Stimulated activated CD4-positive, alpha-beta T cell treated with anti-CD3 and anti-CD28 coated beads, TNF-alpha, amount 100 ng/mL, for 4 hours (primary cell): ENCODE results near the gene RPA4.
"Not testable (repeated sequence)": the region's sequence is repeated elsewhere in the genome, so short reads cannot be mapped to it uniquely, and the experiment has no call there.

Source experiments
- DNase-seq, 3 experiments: peaks; one replicate each; pipeline ENCODE4 v3.0.0-alpha.2; 2020; ENCODE audit warnings: low read depth in 3 of 3

The RPA4 gene

DNA sequence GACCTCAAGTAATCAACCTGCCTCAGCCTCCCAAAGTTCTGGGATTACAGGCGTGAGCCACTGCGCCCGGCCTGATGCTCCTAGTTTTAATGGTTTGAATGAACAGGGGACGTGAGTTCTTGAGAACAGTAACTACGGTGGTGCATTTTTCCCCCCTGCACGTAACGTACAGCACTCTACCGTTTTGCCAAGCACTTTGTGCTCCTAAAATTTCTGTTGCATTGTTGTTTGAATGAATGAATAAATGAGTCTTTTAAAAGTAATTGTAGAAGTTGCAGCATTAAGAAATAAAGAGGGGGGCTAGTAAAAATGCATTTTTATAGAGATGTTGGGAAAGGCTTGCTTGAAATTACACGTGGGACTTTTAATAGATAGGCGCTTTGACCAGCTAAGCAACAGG lies at the start of gene RPA4:
TSS of gene RPA4 (plus strand) at position 301 of the 400 bp plus-strand sequence. CDS start 403 bp downstream, outside the sequence.
- DNase-seq, result no peak

GRCh38 chrX:96834137-96834536 lies 49.6 kb upstream of the RPA4 start:
- DNase-seq, result no peak

GRCh38 chrX:96835660-96836289 lies 47.9 kb upstream of the RPA4 start:
- DNase-seq, result no peak

DNA sequence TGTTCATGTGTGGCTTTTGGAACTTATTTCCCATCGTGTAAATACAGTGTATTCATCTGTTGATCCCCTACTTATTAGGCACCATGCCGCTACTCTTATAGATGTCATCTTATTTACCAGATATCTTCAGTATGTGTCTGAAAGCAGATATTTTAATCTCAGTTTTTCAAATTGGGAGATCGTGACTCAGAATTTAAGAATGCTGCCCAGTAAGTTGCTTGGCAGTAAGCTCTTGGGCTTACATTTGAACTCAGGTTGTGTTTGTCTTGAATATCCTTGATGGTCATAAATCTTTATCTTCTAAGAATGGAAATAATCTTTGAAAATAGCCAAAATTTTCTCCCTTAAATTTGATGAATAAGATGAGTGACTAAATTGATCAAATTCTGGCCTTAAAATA lies 45.9 kb upstream of the RPA4 start:
- no peak for DNase-seq

DNA sequence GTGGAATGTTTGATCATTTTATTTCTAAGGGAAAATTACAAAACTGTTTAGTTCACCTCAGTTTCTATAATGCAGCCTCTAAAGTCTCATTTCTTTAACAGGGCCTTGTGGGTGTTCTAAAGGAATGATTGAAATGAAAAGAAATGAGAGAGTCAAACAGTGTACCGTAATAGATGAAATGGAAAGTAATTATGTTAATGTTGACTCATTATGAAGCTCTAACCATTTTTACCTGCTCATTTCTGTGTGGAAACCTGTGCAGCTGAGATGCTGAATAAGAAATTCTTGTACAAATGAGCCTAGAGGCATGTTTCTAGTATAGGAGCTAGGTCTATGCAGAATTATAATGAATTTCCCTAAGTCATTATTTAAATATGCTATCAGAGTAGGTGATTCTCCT lies 45.2 kb upstream of the RPA4 start:
- DNase-seq, result no peak

- DNase-seq, result no peak
These were observed 42.4 kb upstream of the RPA4 start for GRCh38 chrX:96841325-96841724.

GRCh38 chrX:96841866-96842265 lies 41.8 kb upstream of the RPA4 start:
- not testable (repeated sequence) for DNase-seq

- DNase-seq, result no peak
These were observed 40.1 kb upstream of the RPA4 start for GRCh38 chrX:96843566-96843965.

- DNase-seq, result no peak
These were observed 36.9 kb upstream of the RPA4 start for GRCh38 chrX:96846841-96847240.

DNA sequence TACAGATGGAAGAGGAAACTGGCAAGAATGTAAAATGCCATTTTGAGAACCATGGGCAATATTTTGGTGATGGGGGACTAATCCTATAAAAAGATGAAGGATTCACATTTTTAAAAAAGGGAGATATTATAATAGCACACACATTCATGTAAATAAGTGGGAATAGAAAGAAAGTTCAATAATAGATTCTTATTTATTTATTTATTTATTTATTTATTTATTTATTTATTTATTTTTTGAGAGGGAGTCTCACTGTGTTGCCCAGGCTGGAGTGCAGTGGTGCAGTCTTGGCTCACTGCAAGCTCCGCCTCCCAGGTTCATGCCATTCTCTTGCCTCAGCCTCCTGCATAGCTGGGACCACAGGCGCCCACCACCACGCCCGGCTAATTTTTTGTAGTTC lies 24.3 kb upstream of the RPA4 start:
- DNase-seq, result not testable (repeated sequence)

- no peak for DNase-seq
These were observed 22.5 kb upstream of the RPA4 start for GRCh38 chrX:96861218-96861617.

GRCh38 chrX:96861661-96862060 lies 22.0 kb upstream of the RPA4 start:
- no peak for DNase-seq

DNA sequence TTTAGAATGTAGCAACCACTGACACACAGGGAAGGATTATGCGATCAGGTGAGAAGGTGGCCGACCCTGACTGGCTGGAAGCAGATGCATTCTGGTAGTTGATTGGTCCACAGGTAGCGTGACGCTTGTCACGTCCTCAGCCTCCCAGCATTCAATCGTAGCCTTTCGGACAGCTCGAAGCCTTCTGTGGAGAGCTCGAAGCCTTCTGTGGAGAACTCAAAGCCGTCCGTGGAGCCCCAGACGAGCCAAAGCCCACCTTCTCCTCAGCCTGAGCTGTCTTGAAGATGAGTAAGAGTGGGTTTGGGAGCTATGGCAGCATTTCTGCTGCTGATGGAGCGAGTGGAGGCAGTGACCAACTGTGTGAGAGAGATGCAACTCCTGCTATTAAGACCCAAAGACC lies 319 bp downstream of the RPA4 start:
- no peak for DNase-seq

- no peak for DNase-seq
These were observed 6.0 kb downstream of the RPA4 start for GRCh38 chrX:96889726-96890125.

DNA sequence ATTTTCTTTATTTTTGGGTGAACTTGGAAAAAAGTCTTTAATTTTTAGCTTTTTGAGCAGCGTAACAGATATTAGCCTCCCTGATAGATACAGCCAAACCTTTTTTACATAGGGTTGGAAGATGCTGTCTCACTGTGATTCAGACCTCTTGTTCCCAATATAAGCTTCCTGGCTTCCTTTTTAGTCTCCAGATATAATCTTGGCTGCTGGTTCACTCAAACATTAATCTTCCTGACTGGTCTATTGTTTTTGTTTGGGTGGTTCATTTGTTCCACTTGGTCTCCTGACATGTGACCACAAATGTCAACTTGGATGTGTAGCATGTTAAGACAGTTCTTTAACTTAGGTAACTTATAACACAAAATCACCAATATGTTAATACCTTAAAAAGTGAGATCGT lies 23.0 kb downstream of the RPA4 start:
- DNase-seq, result no peak

GRCh38 chrX:96907516-96908272 lies 24.0 kb downstream of the RPA4 start:
- DNase-seq, result no peak

GRCh38 chrX:96909291-96909690 lies 25.6 kb downstream of the RPA4 start:
- no peak for DNase-seq

GRCh38 chrX:96918864-96919263 lies 35.2 kb downstream of the RPA4 start:
- DNase-seq, result no peak

GRCh38 chrX:96919672-96920071 lies 36.0 kb downstream of the RPA4 start:
- DNase-seq, result no peak

GRCh38 chrX:96924581-96924980 lies 40.9 kb downstream of the RPA4 start:
- DNase-seq, result no peak

- DNase-seq, result no peak
These were observed 45.3 kb downstream of the RPA4 start for GRCh38 chrX:96929036-96929435.
